IMR-90 (cell line): ENCODE measurements around the gene ADAMTS14. TPM values are rescaled to one million over a fixed set of nuclear protein-coding genes. Genes with fewer than 3 reads are reported as not detected.

ENCODE experiments used
- ATAC-seq: fragments of 200-7000 bp; cut with Tn5 transposase; 2 replicates; pipeline ENCODE4 v1.9.1; 2020; ENCODE audit warnings: low read depth, mild to moderate bottlenecking, moderate library complexity
- BruUV-seq: library from RNA; stranded (reverse); fragments of 400-500 nt; replicated peaks from 2 replicates; lab custom pipeline; 2021; lab: Mats Ljungman, UMichigan
- CTCF ChIA-PET: fragments of 300-600 bp; formaldehyde crosslinking; extraction: SDS; loops from one replicate; lab custom pipeline; 2021; ENCODE audit warnings: antibody characterized with exemption; lab: Yijun Ruan, JAX
- POLR2A ChIA-PET: fragments of 300-600 bp; sonication (Branson Sonifier 250); formaldehyde crosslinking; loops from one replicate; lab custom pipeline; 2022; ENCODE audit warnings: antibody characterized with exemption; ENCODE audit not compliant: unreplicated experiment; lab: Charles Lee
- DNase-seq: peaks from one replicate; pipeline ENCODE4 v3.0.0; 2013
- H2AFZ ChIP-seq: replicated peaks from 2 replicates; pipeline ENCODE3; 2013; ENCODE audit warnings: low read length, mild to moderate bottlenecking; ENCODE audit not compliant: poor library complexity
- H2AK5ac ChIP-seq: 2 replicates; pipeline ENCODE4 v1.6.1; 2013; ENCODE audit warnings: low read depth, low read length, inconsistent platforms
- H2AK9ac ChIP-seq: replicated peaks from 2 replicates; pipeline ENCODE3; 2013; ENCODE audit warnings: mild to moderate bottlenecking, low read depth, low read length, moderate library complexity; ENCODE audit not compliant: poor library complexity
- H2BK120ac ChIP-seq: 2 replicates; pipeline ENCODE4 v1.6.1; 2013; ENCODE audit warnings: low read depth, low read length, inconsistent platforms
- H2BK15ac ChIP-seq: 3 replicates; pipeline ENCODE4 v1.6.1; 2013; ENCODE audit warnings: low read depth, low read length, inconsistent platforms
- H2BK20ac ChIP-seq: 2 replicates; pipeline ENCODE4 v1.6.1; 2013; ENCODE audit warnings: low read depth, mild to moderate bottlenecking, inconsistent platforms, low read length, moderate library complexity
- H2BK5ac ChIP-seq: 2 replicates; pipeline ENCODE4 v1.6.1; 2013; ENCODE audit warnings: mild to moderate bottlenecking, low read depth, low read length, inconsistent platforms; ENCODE audit not compliant: poor library complexity, severe bottlenecking
- H3K14ac ChIP-seq: replicated peaks from 2 replicates; pipeline ENCODE4 v1.6.1; 2013; ENCODE audit warnings: low read depth, low read length, inconsistent platforms
- H3K18ac ChIP-seq: 2 replicates; pipeline ENCODE4 v1.6.1; 2013; ENCODE audit warnings: low read depth, low read length, control low read depth
- H3K23ac ChIP-seq: 2 replicates; pipeline ENCODE4 v1.6.1; 2013; ENCODE audit warnings: low read depth, low read length, inconsistent platforms
- H3K27ac ChIP-seq: 2 replicates; pipeline ENCODE4 v1.5.1; 2013; ENCODE audit warnings: mild to moderate bottlenecking, control low read depth, low read length; ENCODE audit not compliant: insufficient read depth
- H3K27me3 ChIP-seq: 2 replicates; pipeline ENCODE4 v1.6.1; 2013; ENCODE audit warnings: low read length; ENCODE audit not compliant: control insufficient read depth, insufficient read depth
- H3K36me3 ChIP-seq: 2 replicates; pipeline ENCODE4 v1.6.1; 2013; ENCODE audit warnings: low read length, mixed read lengths; ENCODE audit not compliant: control insufficient read depth, insufficient read depth
- H3K4ac ChIP-seq: 2 replicates; pipeline ENCODE4 v1.6.1; 2013; ENCODE audit warnings: low read depth, low read length, inconsistent platforms
- H3K4me1 ChIP-seq: 2 replicates; pipeline ENCODE4 v1.6.1; 2013; ENCODE audit warnings: low read length, mixed read lengths; ENCODE audit not compliant: control insufficient read depth, insufficient read depth
- H3K4me2 ChIP-seq: 2 replicates; pipeline ENCODE4 v1.6.1; 2013; ENCODE audit warnings: low read depth, mild to moderate bottlenecking, control low read depth, low read length, moderate library complexity
- H3K4me3 ChIP-seq: 2 replicates; pipeline ENCODE4 v1.5.1; 2013; ENCODE audit warnings: low read depth, mild to moderate bottlenecking, control low read depth, low read length, moderate library complexity; ENCODE audit not compliant: insufficient read depth
- H3K56ac ChIP-seq: 2 replicates; pipeline ENCODE4 v1.6.1; 2013; ENCODE audit warnings: low read length, inconsistent platforms; ENCODE audit not compliant: insufficient read depth; ENCODE audit errors: extremely low read depth
- H3K79me1 ChIP-seq, 2 experiments: 2 replicates each; pipeline ENCODE4 v1.6.1; 2013; ENCODE audit warnings: low read length in 2 of 2, inconsistent platforms in 1 of 2, low read depth in 1 of 2
- H3K9ac ChIP-seq: 2 replicates; pipeline ENCODE4 v1.6.1; 2013; ENCODE audit warnings: low read depth, low read length, control low read depth
- H3K9me1 ChIP-seq: 2 replicates; pipeline ENCODE4 v1.6.1; 2013; ENCODE audit warnings: low read length, inconsistent platforms; ENCODE audit not compliant: insufficient read depth
- H3K9me3 ChIP-seq: 2 replicates; pipeline ENCODE4 v1.6.1; 2013; ENCODE audit warnings: low read length; ENCODE audit not compliant: control insufficient read depth, insufficient read depth
- H4K20me1 ChIP-seq: 2 replicates; pipeline ENCODE4 v1.6.1; 2013; ENCODE audit warnings: low read length, inconsistent platforms; ENCODE audit not compliant: insufficient read depth
- H4K5ac ChIP-seq: 2 replicates; pipeline ENCODE4 v1.6.1; 2013; ENCODE audit warnings: mild to moderate bottlenecking, low read depth, low read length, control low read depth
- H4K8ac ChIP-seq, 2 experiments: 2 replicates each; pipeline ENCODE4 v1.6.1; 2013; ENCODE audit warnings: low read depth in 2 of 2, low read length in 2 of 2, control low read depth in 1 of 2, inconsistent platforms in 1 of 2
- H4K91ac ChIP-seq: 2 replicates; pipeline ENCODE4 v1.6.1; 2013; ENCODE audit warnings: low read depth, low read length, inconsistent platforms; ENCODE audit not compliant: insufficient read depth
- FOS ChIP-seq: fragments of 150-350 bp; IDR thresholded peaks from 2 replicates; pipeline ENCODE4 v1.6.1; 2016; ENCODE audit warnings: low read depth, low read length
- POLR2A ChIP-seq: IDR thresholded peaks from 2 replicates; pipeline ENCODE4 v1.6.1; 2012; ENCODE audit warnings: mild to moderate bottlenecking, low read depth, low read length
- RAD21 ChIP-seq: IDR thresholded peaks from 2 replicates; pipeline ENCODE4 v1.6.1; 2012; ENCODE audit warnings: low read length, improper control_type of control experiment
- USF2 ChIP-seq: fragments of 150-350 bp; IDR thresholded peaks from 2 replicates; pipeline ENCODE4 v1.6.1; 2017; ENCODE audit warnings: mild to moderate bottlenecking, antibody characterized with exemption, low read length, low read depth
- WGBS, 2 experiments: methylation state at CpG; one replicate each; pipeline versions ENCODE4 v1.1.5 to v1.1.7; 2013; ENCODE audit warnings: missing lambda C conversion rate in 2 of 2; ENCODE audit not compliant: insufficient read length in 1 of 2; ENCODE audit errors: extremely low coverage in 2 of 2; 5-methylcytosine and 5-hydroxymethylcytosine counted together
- dilution Hi-C: fragments of 300-500 bp; cut with HindIII; formaldehyde crosslinking; loops from one replicate; pipeline ENCODE4 v1.14.3; 2018; ENCODE audit warnings: low sequenced_read_pairs; ENCODE audit not compliant: unreplicated experiment
- in situ Hi-C: fragments of 300-500 bp; cut with MboI; formaldehyde crosslinking; loops from 3 replicates; pipeline ENCODE4 v1.14.3; 2019; ENCODE audit warnings: low sequenced_read_pairs, inconsistent platforms, mixed read lengths
- intact Hi-C: fragments of 100-400 bp; cut with micrococcal nuclease; formaldehyde crosslinking; loops from 2 replicates; pipeline ENCODE4 v1.10.0; 2022
- polyA plus RNA-seq, 3 experiments: library from polyadenylated mRNA; depleted of rRNA; stranded (reverse); fragments of >200 nt; gene quantifications; 2 replicates each; pipeline ENCODE4 v1.2.3, GENCODE V29; 2012; ENCODE audit warnings: low replicate concordance in 1 of 3
- total RNA-seq: library from RNA; depleted of rRNA; stranded (reverse); fragments of >200 nt; gene quantifications from 2 replicates; pipeline ENCODE4 v1.2.3, GENCODE V29; 2012

Gene ADAMTS14
- total and polyA plus RNA-seq, 2 of the 4 experiments (the other 2 are of a cell fraction) = under 0.01 to 0.31 TPM

GRCh38 chr10:70674560-70675495, 2.5 kb downstream of the ADAMTS14 start (continued):
- TF ChIP-seq USF2 = no peak

DNA sequence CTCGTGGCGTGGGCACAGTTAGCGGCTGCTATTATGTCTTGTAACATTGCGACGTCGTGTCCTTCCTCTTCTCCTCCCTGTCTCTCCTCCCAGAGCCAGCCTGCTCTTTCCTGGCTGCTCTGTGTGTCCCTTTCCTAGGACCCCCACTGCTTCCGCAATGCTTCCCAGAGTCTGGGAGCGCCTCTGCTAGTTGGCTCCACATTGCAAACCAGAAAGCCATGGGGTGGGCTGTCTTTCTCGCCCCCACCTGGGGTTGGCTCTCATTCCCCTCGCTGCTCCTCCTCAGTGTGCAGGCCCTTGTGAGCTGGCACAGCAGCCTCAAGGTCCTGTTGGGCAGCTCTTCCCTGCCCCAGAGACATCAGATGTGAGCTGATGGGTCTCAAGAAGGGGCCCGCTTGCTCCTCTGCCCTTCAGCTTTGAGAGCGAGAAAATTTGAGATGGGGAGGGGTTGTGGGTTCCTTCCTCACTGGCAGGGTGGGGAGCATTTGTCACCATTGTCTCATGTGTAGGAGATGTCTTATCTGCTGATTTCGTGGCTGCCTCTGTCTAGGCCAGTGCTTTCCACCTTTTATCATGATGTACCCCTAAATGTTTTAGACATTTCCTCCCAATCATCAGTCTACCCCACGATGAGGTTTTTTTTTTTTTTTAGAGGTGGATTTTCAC, 3.3 kb downstream of the ADAMTS14 start:
- no TSS peak for BruUV-seq
- H3K27me3 ChIP-seq = peaks cover 8% of the 10 kb centered on the region
- ChIA-PET CTCF (no interaction called here), POLR2A (no interaction called here)
- no peak overlapping the region for H2AFZ ChIP-seq
- no peak overlapping the region for H3K18ac ChIP-seq
- intact Hi-C loops = no loop called here
- H3K9ac ChIP-seq = no peak overlapping the region
- ATAC-seq (no peak), DNase-seq (no peak)
- no peak overlapping the region for H3K27ac ChIP-seq
- no peak overlapping the region for H4K8ac ChIP-seq
- H3K4me1 ChIP-seq = peaks cover 7% of the 10 kb centered on the region; the same call in 1 of the 2 replicates
- no peak overlapping the region for H3K14ac ChIP-seq
- H3K56ac ChIP-seq = no peak overlapping the region
- H2AK9ac ChIP-seq = no peak overlapping the region
- no peak overlapping the region for H2BK20ac ChIP-seq
- H3K9me1 ChIP-seq = peaks cover 4% of the 10 kb centered on the region; the same call in 1 of the 2 replicates
- H4K5ac ChIP-seq = no peak overlapping the region
- H3K23ac ChIP-seq = no peak overlapping the region
- no peak overlapping the region for H3K4me2 ChIP-seq
- H3K36me3 ChIP-seq = no peaks in the 10 kb centered on the region
- no peaks in the 10 kb centered on the region for H3K9me3 ChIP-seq
- TF ChIP-seq FOS (no peak), RAD21 (no peak), POLR2A (no peak)
- H2BK120ac ChIP-seq = no peak overlapping the region
- H2BK5ac ChIP-seq = no peak overlapping the region
- WGBS, 2 experiments = 49% methylated on average over 8 of the region's 14 CpGs; no CpG with 5 or more reads in 1 of the 2 experiments
- dilution Hi-C loops = no loop called here
- H3K4ac ChIP-seq = no peak overlapping the region
- no peak overlapping the region for H2AK5ac ChIP-seq
- H3K79me1 ChIP-seq = no peaks in the 10 kb centered on the region
- H4K20me1 ChIP-seq = no peaks in the 10 kb centered on the region; the same call in 1 of the 2 replicates
- H4K91ac ChIP-seq = no peak overlapping the region
- in situ Hi-C loops = no loop called here
- no peak overlapping the region for H2BK15ac ChIP-seq
- H3K4me3 ChIP-seq = no peak overlapping the region
